GM23338 (cell line): ENCODE measurements around the gene MEGF8. TPM values are rescaled to one million over a fixed set of nuclear protein-coding genes. Genes with fewer than 3 reads are reported as not detected.

Source experiments
- ATAC-seq: fragments of 200-7000 bp; cut with Tn5 transposase; 3 replicates; pipeline ENCODE4 v1.9.1; 2020
- DNase-seq: peaks from one replicate; pipeline ENCODE4 v3.0.0-alpha.2; 2015; ENCODE audit warnings: low spot score
- H2AFZ ChIP-seq: fragments of 200-600 bp; sonication (generic); 2 replicates; pipeline ENCODE4 v1.8.0; 2016; ENCODE audit warnings: antibody characterized with exemption, mild to moderate bottlenecking, moderate library complexity
- H3F3A ChIP-seq: fragments of 200-600 bp; sonication (generic); replicated peaks from 2 replicates; pipeline ENCODE4 v1.8.0; 2017; ENCODE audit warnings: antibody characterized with exemption, mixed run types, low read depth
- H3K27ac ChIP-seq: fragments of 200-600 bp; sonication (generic); 2 replicates; pipeline ENCODE4 v1.6.1; 2016; ENCODE audit warnings: low read depth
- H3K27me3 ChIP-seq: fragments of 200-600 bp; sonication (generic); 2 replicates; pipeline ENCODE4 v1.8.0; 2016; ENCODE audit warnings: mild to moderate bottlenecking, mixed run types, moderate library complexity; ENCODE audit not compliant: insufficient read depth
- H3K36me3 ChIP-seq: fragments of 200-600 bp; sonication (generic); 2 replicates; pipeline ENCODE4 v1.8.0; 2016; ENCODE audit warnings: mild to moderate bottlenecking; ENCODE audit not compliant: insufficient read depth
- H3K4me1 ChIP-seq: fragments of 200-600 bp; sonication (generic); 2 replicates; pipeline ENCODE4 v1.8.0; 2016; ENCODE audit warnings: mild to moderate bottlenecking, moderate library complexity; ENCODE audit not compliant: insufficient read depth
- H3K4me2 ChIP-seq: fragments of 200-600 bp; sonication (generic); 2 replicates; pipeline ENCODE4 v1.7.1; 2017; ENCODE audit warnings: mixed run types
- H3K4me3 ChIP-seq: fragments of 200-600 bp; sonication (generic); 2 replicates; pipeline ENCODE4 v1.6.1; 2016; ENCODE audit warnings: mixed run types
- H3K79me2 ChIP-seq: fragments of 200-600 bp; sonication (generic); replicated peaks from 2 replicates; pipeline ENCODE4 v1.8.0; 2017; ENCODE audit warnings: mild to moderate bottlenecking; ENCODE audit not compliant: insufficient read depth
- H3K9me2 ChIP-seq: fragments of 200-600 bp; sonication (generic); 2 replicates; pipeline ENCODE4 v1.8.0; 2017; ENCODE audit not compliant: insufficient read depth
- H4K20me1 ChIP-seq: fragments of 200-600 bp; sonication (generic); replicated peaks from 2 replicates; pipeline ENCODE4 v1.8.0; 2017; ENCODE audit warnings: mild to moderate bottlenecking; ENCODE audit not compliant: insufficient read depth
- H3K27ac Mint-ChIP-seq: 2 replicates; pipeline ENCODE4 v1.8.0; 2020; ENCODE audit warnings: inconsistent platforms, mild to moderate bottlenecking, moderate library complexity, mixed read lengths
- H3K27me3 Mint-ChIP-seq: 3 replicates; pipeline ENCODE4 v1.8.0; 2022; ENCODE audit warnings: low read depth, mild to moderate bottlenecking, moderate library complexity, mixed read lengths, inconsistent platforms; ENCODE audit not compliant: insufficient read depth, poor library complexity
- H3K36me3 Mint-ChIP-seq: 3 replicates; pipeline ENCODE4 v1.8.0; 2021; ENCODE audit warnings: low read depth, mild to moderate bottlenecking, inconsistent platforms, moderate library complexity, mixed read lengths
- H3K4me1 Mint-ChIP-seq: 3 replicates; pipeline ENCODE4 v1.8.0; 2020; ENCODE audit warnings: mild to moderate bottlenecking, inconsistent platforms, mixed read lengths
- H3K4me3 Mint-ChIP-seq: 3 replicates; pipeline ENCODE4 v1.8.0; 2021; ENCODE audit warnings: moderate library complexity, mild to moderate bottlenecking, inconsistent platforms, mixed read lengths
- H3K9me3 Mint-ChIP-seq: 3 replicates; pipeline ENCODE4 v1.8.0; 2020; ENCODE audit warnings: moderate library complexity, mild to moderate bottlenecking, inconsistent platforms, mixed read lengths
- CREB1 ChIP-seq: fragments of 250-450 bp; sonication (Bioruptor Pico); IDR thresholded peaks from 2 replicates; pipeline ENCODE4 v1.5.0; 2020; ENCODE audit warnings: low read depth, mild to moderate bottlenecking, moderate library complexity
- CTCF ChIP-seq, 2 experiments: fragments of 200-600 bp in 1 of 2; sonication (generic) in 1 of 2; conservative IDR thresholded peaks; 2 replicates each; pipeline versions ENCODE4 v1.5.1 to v1.6.1; 2016 to 2017; ENCODE audit warnings: antibody characterized with exemption in 2 of 2, low read depth in 2 of 2, mild to moderate bottlenecking in 2 of 2, moderate library complexity in 1 of 2
- ETS1 ChIP-seq: IDR thresholded peaks from 2 replicates; pipeline ENCODE4 v1.6.1; 2016; ENCODE audit warnings: antibody characterized with exemption
- EZH2 ChIP-seq: fragments of 200-600 bp; sonication (generic); IDR thresholded peaks from one replicate; pipeline ENCODE4 v1.8.0; 2017; ENCODE audit warnings: antibody characterized with exemption, mild to moderate bottlenecking, low read depth; ENCODE audit not compliant: unreplicated experiment
- EZH2phosphoT487 ChIP-seq: fragments of 200-600 bp; sonication (generic); IDR thresholded peaks from one replicate; pipeline ENCODE4 v1.8.1; 2018; ENCODE audit warnings: antibody characterized with exemption; ENCODE audit not compliant: unreplicated experiment
- JUNB ChIP-seq: IDR thresholded peaks from one replicate; pipeline ENCODE4 v1.6.1; 2016; ENCODE audit warnings: antibody characterized with exemption; ENCODE audit not compliant: unreplicated experiment
- NANOG ChIP-seq: IDR thresholded peaks from 2 replicates; pipeline ENCODE4 v1.6.1; 2016; ENCODE audit warnings: antibody characterized with exemption, borderline replicate concordance
- STAT1 ChIP-seq: IDR thresholded peaks from one replicate; pipeline ENCODE4 v1.6.1; 2016; ENCODE audit warnings: antibody characterized with exemption; ENCODE audit not compliant: unreplicated experiment
- ZNF114 ChIP-seq: fragments of 250-450 bp; sonication (Bioruptor Pico); IDR thresholded peaks from 2 replicates; pipeline ENCODE4 v1.5.0; 2020; ENCODE audit warnings: mild to moderate bottlenecking, moderate library complexity
- ZNF331 ChIP-seq: fragments of 250-450 bp; sonication (Bioruptor Pico); IDR thresholded peaks from 2 replicates; pipeline ENCODE4 v1.5.0; 2020; ENCODE audit warnings: low read depth, mild to moderate bottlenecking, moderate library complexity
- polyA plus RNA-seq: library from polyadenylated mRNA; unstranded; fragments of >200 nt; fragmentation: Nextera tagmentation; extraction: Ambion mirVana; gene quantifications from 2 replicates; pipeline ENCODE4 v1.2.1, GENCODE V29; 2016
- total RNA-seq: library from RNA; depleted of rRNA; stranded (reverse); fragments of >200 nt; shearing (Covaris generic); gene quantifications from 2 replicates; pipeline ENCODE4 v1.2.3, GENCODE V29; 2014
- TF ChIP-seq, protein P1 (sequence below): IDR thresholded peaks from one replicate; pipeline ENCODE4 v1.6.1; 2018; ENCODE audit warnings: antibody characterized with exemption; ENCODE audit not compliant: unreplicated experiment

MEGF8 gene
- total and polyA plus RNA-seq, 2 experiments from 2014 or later: 6.2 to 40.5 TPM

DNA sequence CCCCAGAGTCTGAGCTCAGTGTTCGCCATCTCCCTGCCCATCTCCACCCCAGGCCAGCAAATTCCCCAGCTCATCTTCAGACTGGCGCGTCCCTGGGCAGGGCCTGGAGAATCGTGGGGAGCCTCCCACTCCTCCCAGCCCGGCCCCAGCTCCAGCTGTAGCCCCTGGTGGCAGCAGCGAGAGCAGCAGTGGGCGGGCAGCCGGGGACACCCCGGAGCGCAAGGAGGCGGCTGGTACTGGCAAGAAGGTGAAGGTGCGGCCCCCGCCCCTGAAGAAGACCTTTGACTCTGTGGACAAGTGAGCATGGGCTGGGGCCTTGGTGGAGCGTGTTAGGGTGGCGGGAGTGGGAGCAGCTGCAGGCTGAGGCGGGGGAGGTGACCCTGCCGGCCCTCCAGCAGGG is 31.9 kb upstream of the MEGF8 start:
- Histone ChIP-seq H3K27me3 (no peaks in the 10 kb centered on the region), H3K9me2 (no peaks in the 10 kb centered on the region), H3K4me3 (no peak overlapping the region), H3K27ac (no peak overlapping the region), H3K79me2 (no peaks in the 10 kb centered on the region), H4K20me1 (peaks cover 17% of the 10 kb centered on the region), H3K4me1 (peaks cover 6% of the 10 kb centered on the region; the same call in 1 of the 2 replicates), H2AFZ (no peak overlapping the region), H3F3A (peaks cover 20% of the 10 kb centered on the region), H3K4me2 (no peak overlapping the region), H3K36me3 (no peaks in the 10 kb centered on the region; the same call in 1 of the 2 replicates)
- peak; percentile 42 to 43 for TF ChIP-seq CTCF (conservative IDR thresholded peaks at IDR 0.05; ENCODE audit: low read depth in 2 of 2)
- no peak for TF ChIP-seq ETS1
- no peak for TF ChIP-seq EZH2
- Mint-ChIP-seq H3K4me1 (peaks cover 23% of the 10 kb centered on the region), H3K9me3 (no peaks in the 10 kb centered on the region), H3K4me3 (no peak overlapping the region), H3K27ac (0 out of 2 replicates have a peak overlapping the region, but pooled peaks have one; percentile 67), H3K36me3 (peaks cover 38% of the 10 kb centered on the region), H3K27me3 (peaks cover 12% of the 10 kb centered on the region)
- DNase-seq (peak; percentile 65), ATAC-seq (peak; percentile 54)

DNA sequence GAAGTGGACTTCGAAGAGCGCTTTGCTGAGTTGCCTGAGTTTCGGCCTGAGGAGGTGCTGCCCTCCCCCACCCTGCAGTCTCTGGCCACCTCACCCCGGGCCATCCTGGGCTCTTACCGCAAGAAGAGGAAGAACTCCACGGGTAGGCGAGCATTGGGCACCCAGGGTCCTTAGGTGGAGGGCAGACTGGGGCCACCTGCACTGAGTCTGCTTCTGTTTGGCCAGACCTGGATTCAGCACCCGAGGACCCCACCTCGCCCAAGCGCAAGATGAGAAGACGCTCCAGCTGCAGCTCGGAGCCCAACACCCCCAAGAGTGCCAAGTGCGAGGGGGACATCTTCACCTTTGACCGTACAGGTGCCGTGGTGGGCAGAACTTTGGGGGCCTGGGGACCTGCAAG is 31.5 kb upstream of the MEGF8 start:
- Mint-ChIP-seq H3K36me3 (peaks cover 38% of the 10 kb centered on the region), H3K27ac (no peak overlapping the region), H3K27me3 (peaks cover 12% of the 10 kb centered on the region), H3K4me3 (no peak overlapping the region), H3K9me3 (no peaks in the 10 kb centered on the region), H3K4me1 (peaks cover 23% of the 10 kb centered on the region)
- Histone ChIP-seq H3K9me2 (no peaks in the 10 kb centered on the region), H2AFZ (no peak overlapping the region), H4K20me1 (peaks cover 17% of the 10 kb centered on the region; the same call in 1 of the 2 replicates), H3K27me3 (no peaks in the 10 kb centered on the region), H3K4me2 (no peak overlapping the region), H3K36me3 (no peaks in the 10 kb centered on the region; the same call in 1 of the 2 replicates), H3K27ac (no peak overlapping the region), H3F3A (peaks cover 21% of the 10 kb centered on the region), H3K79me2 (no peaks in the 10 kb centered on the region), H3K4me3 (no peak overlapping the region), H3K4me1 (peaks cover 6% of the 10 kb centered on the region; the same call in 1 of the 2 replicates)
- ATAC-seq: no peak
- no peak for DNase-seq
- TF ChIP-seq, protein P1, sequence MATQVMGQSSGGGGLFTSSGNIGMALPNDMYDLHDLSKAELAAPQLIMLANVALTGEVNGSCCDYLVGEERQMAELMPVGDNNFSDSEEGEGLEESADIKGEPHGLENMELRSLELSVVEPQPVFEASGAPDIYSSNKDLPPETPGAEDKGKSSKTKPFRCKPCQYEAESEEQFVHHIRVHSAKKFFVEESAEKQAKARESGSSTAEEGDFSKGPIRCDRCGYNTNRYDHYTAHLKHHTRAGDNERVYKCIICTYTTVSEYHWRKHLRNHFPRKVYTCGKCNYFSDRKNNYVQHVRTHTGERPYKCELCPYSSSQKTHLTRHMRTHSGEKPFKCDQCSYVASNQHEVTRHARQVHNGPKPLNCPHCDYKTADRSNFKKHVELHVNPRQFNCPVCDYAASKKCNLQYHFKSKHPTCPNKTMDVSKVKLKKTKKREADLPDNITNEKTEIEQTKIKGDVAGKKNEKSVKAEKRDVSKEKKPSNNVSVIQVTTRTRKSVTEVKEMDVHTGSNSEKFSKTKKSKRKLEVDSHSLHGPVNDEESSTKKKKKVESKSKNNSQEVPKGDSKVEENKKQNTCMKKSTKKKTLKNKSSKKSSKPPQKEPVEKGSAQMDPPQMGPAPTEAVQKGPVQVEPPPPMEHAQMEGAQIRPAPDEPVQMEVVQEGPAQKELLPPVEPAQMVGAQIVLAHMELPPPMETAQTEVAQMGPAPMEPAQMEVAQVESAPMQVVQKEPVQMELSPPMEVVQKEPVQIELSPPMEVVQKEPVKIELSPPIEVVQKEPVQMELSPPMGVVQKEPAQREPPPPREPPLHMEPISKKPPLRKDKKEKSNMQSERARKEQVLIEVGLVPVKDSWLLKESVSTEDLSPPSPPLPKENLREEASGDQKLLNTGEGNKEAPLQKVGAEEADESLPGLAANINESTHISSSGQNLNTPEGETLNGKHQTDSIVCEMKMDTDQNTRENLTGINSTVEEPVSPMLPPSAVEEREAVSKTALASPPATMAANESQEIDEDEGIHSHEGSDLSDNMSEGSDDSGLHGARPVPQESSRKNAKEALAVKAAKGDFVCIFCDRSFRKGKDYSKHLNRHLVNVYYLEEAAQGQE: no peak
- TF ChIP-seq ZNF114 (CRISPR knock-in tag) (no peak), JUNB (no peak), CREB1 (CRISPR knock-in tag) (no peak), STAT1 (no peak), ETS1 (no peak), EZH2phosphoT487 (no peak), ZNF331 (no peak), CTCF (conservative IDR thresholded peaks at IDR 0.05; ENCODE audit: low read depth in 2 of 2) (no peak), NANOG (no peak), EZH2 (no peak)
